ENCODE results near the gene MYO5B. TPM values are rescaled to one million over a fixed set of nuclear protein-coding genes. Genes with fewer than 3 reads are reported as not detected.

MYO5B gene
- total RNA-seq, 2 experiments from 2014 or later: not detected

GRCh38 chr18:50161597-50162205 is 33.2 kb downstream of the MYO5B start:
- Histone ChIP-seq H3K79me2 (ENCODE audit: insufficient read depth, low read depth, low read length) (no peaks in the 10 kb centered on the region), H3K27ac (ENCODE audit: low read depth, low read length, poor library complexity, severe bottlenecking) (no peak overlapping the region), H3K4me2 (ENCODE audit: low read length) (no peak overlapping the region), H3K9me3 (ENCODE audit: low read length) (no peaks in the 10 kb centered on the region), H3K4me3 (ENCODE audit: low read depth, low read length, poor library complexity, severe bottlenecking) (no peak overlapping the region), H3K36me3 (ENCODE audit: insufficient read depth, low read length) (no peaks in the 10 kb centered on the region), H3K4me1 (ENCODE audit: insufficient read depth, low read length, poor library complexity, severe bottlenecking) (no peaks in the 10 kb centered on the region), H4K20me1 (ENCODE audit: insufficient read depth, low read length) (no peaks in the 10 kb centered on the region), H3K9me2 (ENCODE audit: insufficient read depth, low read length) (no peaks in the 10 kb centered on the region), H2AFZ (ENCODE audit: low read length) (no peak overlapping the region)
- no peak for DNase-seq (ENCODE audit: low spot score)
- BruUV-seq (replicated peaks): no TSS peak
- TF ChIP-seq EZH2phosphoT487 (IDR thresholded peaks at IDR 0.05; ENCODE audit: borderline replicate concordance, low read depth, low read length): no peak
- no peak for TF ChIP-seq CTCF (conservative IDR thresholded peaks at IDR 0.05; ENCODE audit: low read length)
- intact Hi-C loops (cut with micrococcal nuclease; ENCODE audit: unreplicated experiment): no loop called here
- POLR2A ChIA-PET: no interaction called here
- CTCF ChIA-PET (ENCODE audit: unreplicated experiment): no interaction called here

GRCh38 chr18:50159654-50160046 is 35.3 kb downstream of the MYO5B start:
- intact Hi-C loops (cut with micrococcal nuclease; ENCODE audit: unreplicated experiment): no loop called here
- H3K4me3 ChIP-seq (ENCODE audit: low read depth, low read length, poor library complexity, severe bottlenecking): no peak overlapping the region
- BruUV-seq (replicated peaks): no TSS peak
- DNase-seq (ENCODE audit: low spot score): no peak
- no peak overlapping the region for H3K27ac ChIP-seq (ENCODE audit: low read depth, low read length, poor library complexity, severe bottlenecking)
- H3K4me2 ChIP-seq (ENCODE audit: low read length): no peak overlapping the region
- no peaks in the 10 kb centered on the region for H3K79me2 ChIP-seq (ENCODE audit: insufficient read depth, low read depth, low read length)
- H3K9me3 ChIP-seq (ENCODE audit: low read length): no peaks in the 10 kb centered on the region
- no peaks in the 10 kb centered on the region for H3K4me1 ChIP-seq (ENCODE audit: insufficient read depth, low read length, poor library complexity, severe bottlenecking)
- ChIA-PET CTCF (ENCODE audit: unreplicated experiment) (no interaction called here), POLR2A (interaction anchor here (0.6 kb wide), 2 partner anchors 526 to 624 kb away, joined by 4 to 5 read pairs; no protein-coding TSS in a partner anchor)
- H2AFZ ChIP-seq (ENCODE audit: low read length): no peak overlapping the region
- H3K36me3 ChIP-seq (ENCODE audit: insufficient read depth, low read length): no peaks in the 10 kb centered on the region
- H4K20me1 ChIP-seq (ENCODE audit: insufficient read depth, low read length): no peaks in the 10 kb centered on the region
- no peak for TF ChIP-seq CTCF (conservative IDR thresholded peaks at IDR 0.05; ENCODE audit: low read length)
- TF ChIP-seq EZH2phosphoT487 (IDR thresholded peaks at IDR 0.05; ENCODE audit: borderline replicate concordance, low read depth, low read length): no peak
- no peaks in the 10 kb centered on the region for H3K9me2 ChIP-seq (ENCODE audit: insufficient read depth, low read length)

GRCh38 chr18:50158866-50159653 is 35.9 kb downstream of the MYO5B start:
- no peaks in the 10 kb centered on the region for H3K79me2 ChIP-seq (ENCODE audit: insufficient read depth, low read depth, low read length)
- no peaks in the 10 kb centered on the region for H3K36me3 ChIP-seq (ENCODE audit: insufficient read depth, low read length)
- TF ChIP-seq EZH2phosphoT487 (IDR thresholded peaks at IDR 0.05; ENCODE audit: borderline replicate concordance, low read depth, low read length) (no peak), CTCF (conservative IDR thresholded peaks at IDR 0.05; ENCODE audit: low read length) (no peak)
- no peaks in the 10 kb centered on the region for H3K4me1 ChIP-seq (ENCODE audit: insufficient read depth, low read length, poor library complexity, severe bottlenecking)
- H4K20me1 ChIP-seq (ENCODE audit: insufficient read depth, low read length): no peaks in the 10 kb centered on the region
- no peaks in the 10 kb centered on the region for H3K9me3 ChIP-seq (ENCODE audit: low read length)
- H3K27ac ChIP-seq (ENCODE audit: low read depth, low read length, poor library complexity, severe bottlenecking): no peak overlapping the region
- H3K4me2 ChIP-seq (ENCODE audit: low read length): no peak overlapping the region
- H3K4me3 ChIP-seq (ENCODE audit: low read depth, low read length, poor library complexity, severe bottlenecking): no peak overlapping the region
- ChIA-PET POLR2A (interaction anchor here (0.6 kb wide), 1 partner anchor 525 kb away, joined by 4 read pairs; no protein-coding TSS in a partner anchor), CTCF (ENCODE audit: unreplicated experiment) (no interaction called here)
- H3K9me2 ChIP-seq (ENCODE audit: insufficient read depth, low read length): no peaks in the 10 kb centered on the region
- BruUV-seq (replicated peaks): no TSS peak
- H2AFZ ChIP-seq (ENCODE audit: low read length): no peak overlapping the region
- no peak for DNase-seq (ENCODE audit: low spot score)
- intact Hi-C loops (cut with micrococcal nuclease; ENCODE audit: unreplicated experiment): no loop called here
